Ishikawa (cell line): ENCODE measurements around the gene GALE.

Source experiments
- CEBPB ChIP-seq: IDR thresholded peaks from 2 replicates; pipeline ENCODE4 v1.6.1; 2012
- CREB1 ChIP-seq: IDR thresholded peaks from 2 replicates; pipeline ENCODE4 v1.6.1; 2012; ENCODE audit warnings: low read depth
- EGR1 ChIP-seq: IDR thresholded peaks from 2 replicates; pipeline ENCODE4 v1.6.1; 2012
- EP300 ChIP-seq: IDR thresholded peaks from 2 replicates; pipeline ENCODE4 v1.6.1; 2012; ENCODE audit warnings: borderline replicate concordance
- FOXM1 ChIP-seq: IDR thresholded peaks from 2 replicates; pipeline ENCODE4 v1.6.1; 2012; ENCODE audit warnings: low read depth, borderline replicate concordance
- MAX ChIP-seq: IDR thresholded peaks from 2 replicates; pipeline ENCODE4 v1.6.1; 2012
- NFIC ChIP-seq: IDR thresholded peaks from 2 replicates; pipeline ENCODE4 v1.6.1; 2012
- RAD21 ChIP-seq: IDR thresholded peaks from 2 replicates; pipeline ENCODE4 v1.6.1; 2012; ENCODE audit warnings: low read depth
- REST ChIP-seq: IDR thresholded peaks from 2 replicates; pipeline ENCODE4 v1.6.1; 2012; ENCODE audit warnings: low read depth, mild to moderate bottlenecking
- TAF1 ChIP-seq: IDR thresholded peaks from 2 replicates; pipeline ENCODE4 v1.6.1; 2012; ENCODE audit warnings: low read depth, mild to moderate bottlenecking
- TCF12 ChIP-seq: IDR thresholded peaks from 2 replicates; pipeline ENCODE4 v1.6.1; 2012; ENCODE audit warnings: low read depth
- TEAD4 ChIP-seq: IDR thresholded peaks from 2 replicates; pipeline ENCODE4 v1.6.1; 2012
- USF1 ChIP-seq: IDR thresholded peaks from 2 replicates; pipeline ENCODE4 v1.6.1; 2012
- YY1 ChIP-seq: IDR thresholded peaks from 2 replicates; pipeline ENCODE4 v1.6.1; 2012; ENCODE audit warnings: low read depth
- ZBTB7A ChIP-seq: IDR thresholded peaks from 2 replicates; pipeline ENCODE4 v1.6.1; 2012; ENCODE audit warnings: low read depth

Gene GALE

GRCh38 chr1:23752909-23753308 lies 47.6 kb downstream of the GALE start:
- TF ChIP-seq YY1 = no peak
- TF ChIP-seq TCF12 = no peak
- no peak for TF ChIP-seq CEBPB
- TF ChIP-seq MAX = no peak
- no peak for TF ChIP-seq CREB1
- no peak for TF ChIP-seq USF1
- TF ChIP-seq TEAD4 = no peak
- no peak for TF ChIP-seq FOXM1
- no peak for TF ChIP-seq NFIC
- TF ChIP-seq REST = no peak
- TF ChIP-seq TAF1 = no peak
- no peak for TF ChIP-seq EGR1
- TF ChIP-seq ZBTB7A = no peak
- no peak for TF ChIP-seq EP300
- no peak for TF ChIP-seq RAD21

- TF ChIP-seq CREB1 = no peak
- TF ChIP-seq USF1 = no peak
- TF ChIP-seq MAX = no peak
- no peak for TF ChIP-seq ZBTB7A
- TF ChIP-seq NFIC = no peak
- TF ChIP-seq TCF12 = no peak
- no peak for TF ChIP-seq RAD21
- no peak for TF ChIP-seq FOXM1
These were observed 48.7 kb downstream of the GALE start for GRCh38 chr1:23751815-23752200.

- TF ChIP-seq EP300 = no peak
- TF ChIP-seq TEAD4 = no peak
- no peak for TF ChIP-seq CEBPB
- TF ChIP-seq REST = no peak
- no peak for TF ChIP-seq ZBTB7A
- TF ChIP-seq MAX = no peak
- peak; percentile 54 for TF ChIP-seq RAD21
- no peak for TF ChIP-seq NFIC
These were observed 49.3 kb downstream of the GALE start for GRCh38 chr1:23751050-23751814.

- no peak for TF ChIP-seq YY1
- TF ChIP-seq CREB1 = no peak
- TF ChIP-seq REST = no peak
- TF ChIP-seq EGR1 = no peak
- no peak for TF ChIP-seq TEAD4
- TF ChIP-seq TCF12 = no peak
- no peak for TF ChIP-seq ZBTB7A
- no peak for TF ChIP-seq CEBPB
- no peak for TF ChIP-seq EP300
- no peak for TF ChIP-seq MAX
- TF ChIP-seq FOXM1 = no peak
- TF ChIP-seq NFIC = no peak
- no peak for TF ChIP-seq TAF1
- TF ChIP-seq RAD21 = no peak
- TF ChIP-seq USF1 = no peak
These were observed 52.5 kb downstream of the GALE start for GRCh38 chr1:23748016-23748415.
